Measurements from ENCODE around the gene PACC1. TPM values are rescaled to one million over a fixed set of nuclear protein-coding genes. Genes with fewer than 3 reads are reported as not detected.
"Not testable (repeated sequence)": the region's sequence is repeated elsewhere in the genome, so short reads cannot be mapped to it uniquely, and the experiment has no call there.

Gene PACC1
- total and polyA plus RNA-seq, 4 donors, result 2.8 to 8.1 (median 6.8) TPM

- Histone ChIP-seq H3K27ac (ENCODE audit: low read depth in 1 of 2, low read length in 1 of 2) (no peak overlapping the region), H3K9me3 (ENCODE audit: control insufficient read depth in 4 of 4, insufficient read depth in 3 of 4, low read length in 3 of 4) (no peaks in the 10 kb centered on the region), H3K4me1 (ENCODE audit: control insufficient read depth in 5 of 5, insufficient read depth in 5 of 5, low read length in 5 of 5) (no peaks in the 10 kb centered on the region), H3K27me3 (ENCODE audit: control insufficient read depth in 3 of 3, insufficient read depth in 3 of 3, low read length in 2 of 3) (no peaks in the 10 kb centered on the region), H3K9ac (ENCODE audit: insufficient read depth in 1 of 2, low read length in 2 of 2) (no peak overlapping the region), H3K4me3 (no peak overlapping the region), H3K36me3 (ENCODE audit: control insufficient read depth in 4 of 4, insufficient read depth in 4 of 4, low read length in 4 of 4) (peaks cover 0 to 4% (median 0%) of the 10 kb centered on the region in 4 donors)
- DNase-seq (no peak), ATAC-seq (ENCODE audit: insufficient read depth, low FRiP score) (no peak)
- WGBS, 2 donors, result 97% methylated on average over 3 of the region's 3 CpGs
- no peak for TF ChIP-seq CTCF (IDR thresholded peaks at IDR 0.05; ENCODE audit: control extremely low read depth, extremely low read depth)
Measured at GRCh38 chr1:212396638-212397037, 18.0 kb downstream of the PACC1 start.

- not testable (repeated sequence) for H3K4me3 ChIP-seq; ATAC-seq (ENCODE audit: insufficient read depth, low FRiP score); H3K9me3 ChIP-seq (ENCODE audit: control insufficient read depth in 4 of 4, insufficient read depth in 3 of 4, low read length in 3 of 4); DNase-seq; H3K9ac ChIP-seq (ENCODE audit: insufficient read depth in 1 of 2, low read length in 2 of 2); H3K36me3 ChIP-seq (ENCODE audit: control insufficient read depth in 4 of 4, insufficient read depth in 4 of 4, low read length in 4 of 4); H3K27ac ChIP-seq (ENCODE audit: low read depth in 1 of 2, low read length in 1 of 2); H3K4me1 ChIP-seq (ENCODE audit: control insufficient read depth in 5 of 5, insufficient read depth in 5 of 5, low read length in 5 of 5); H3K27me3 ChIP-seq (ENCODE audit: control insufficient read depth in 3 of 3, insufficient read depth in 3 of 3, low read length in 2 of 3)
- 95 to 97% methylated on average over 5 of the region's 6 CpGs for WGBS, 2 donors
Measured at GRCh38 chr1:212395678-212396437, 18.8 kb downstream of the PACC1 start.

GRCh38 chr1:212388985-212389716 lies 25.5 kb downstream of the PACC1 start:
- ATAC-seq (ENCODE audit: insufficient read depth, low FRiP score), result no peak
- peaks cover 0 to 3% (median 0%) of the 10 kb centered on the region in 4 donors for H3K9me3 ChIP-seq (ENCODE audit: control insufficient read depth in 4 of 4, insufficient read depth in 3 of 4, low read length in 3 of 4)
- peaks cover 0 to 18% (median 1%) of the 10 kb centered on the region in 4 donors for H3K36me3 ChIP-seq (ENCODE audit: control insufficient read depth in 4 of 4, insufficient read depth in 4 of 4, low read length in 4 of 4)
- H3K27ac ChIP-seq (ENCODE audit: low read depth in 1 of 2, low read length in 1 of 2), result no peak overlapping the region
- no peak overlapping the region for H3K4me3 ChIP-seq
- no peak for TF ChIP-seq CTCF (IDR thresholded peaks at IDR 0.05; ENCODE audit: control extremely low read depth, extremely low read depth)
- H3K4me1 ChIP-seq (ENCODE audit: control insufficient read depth in 5 of 5, insufficient read depth in 5 of 5, low read length in 5 of 5), result no peaks in the 10 kb centered on the region
- no peaks in the 10 kb centered on the region for H3K27me3 ChIP-seq (ENCODE audit: control insufficient read depth in 3 of 3, insufficient read depth in 3 of 3, low read length in 2 of 3)
- H3K9ac ChIP-seq (ENCODE audit: insufficient read depth in 1 of 2, low read length in 2 of 2), result no peak overlapping the region
- no peak for DNase-seq
- 100% methylated on average over 1 of the region's 1 CpG for WGBS, 2 donors

GRCh38 chr1:212386029-212386428 lies 28.7 kb downstream of the PACC1 start:
- H3K4me1 ChIP-seq (ENCODE audit: control insufficient read depth in 5 of 5, insufficient read depth in 5 of 5, low read length in 5 of 5), result no peaks in the 10 kb centered on the region
- H3K9ac ChIP-seq (ENCODE audit: insufficient read depth in 1 of 2, low read length in 2 of 2), result no peak overlapping the region
- TF ChIP-seq CTCF (IDR thresholded peaks at IDR 0.05; ENCODE audit: control extremely low read depth, extremely low read depth), result no peak
- DNase-seq, result no peak
- no peak overlapping the region for H3K27ac ChIP-seq (ENCODE audit: low read depth in 1 of 2, low read length in 1 of 2)
- ATAC-seq (ENCODE audit: insufficient read depth, low FRiP score), result no peak
- H3K36me3 ChIP-seq (ENCODE audit: control insufficient read depth in 4 of 4, insufficient read depth in 4 of 4, low read length in 4 of 4), result peaks cover 0 to 18% (median 1%) of the 10 kb centered on the region in 4 donors
- 67 to 80% methylated on average over 1 of the region's 1 CpG for WGBS, 2 donors
- no peaks in the 10 kb centered on the region for H3K27me3 ChIP-seq (ENCODE audit: control insufficient read depth in 3 of 3, insufficient read depth in 3 of 3, low read length in 2 of 3)
- H3K9me3 ChIP-seq (ENCODE audit: control insufficient read depth in 4 of 4, insufficient read depth in 3 of 4, low read length in 3 of 4), result peaks cover 0 to 1% (median 0%) of the 10 kb centered on the region in 4 donors
- H3K4me3 ChIP-seq, result no peak overlapping the region
